Measurements from ENCODE around the gene NPRL2.

NPRL2 gene

DNA sequence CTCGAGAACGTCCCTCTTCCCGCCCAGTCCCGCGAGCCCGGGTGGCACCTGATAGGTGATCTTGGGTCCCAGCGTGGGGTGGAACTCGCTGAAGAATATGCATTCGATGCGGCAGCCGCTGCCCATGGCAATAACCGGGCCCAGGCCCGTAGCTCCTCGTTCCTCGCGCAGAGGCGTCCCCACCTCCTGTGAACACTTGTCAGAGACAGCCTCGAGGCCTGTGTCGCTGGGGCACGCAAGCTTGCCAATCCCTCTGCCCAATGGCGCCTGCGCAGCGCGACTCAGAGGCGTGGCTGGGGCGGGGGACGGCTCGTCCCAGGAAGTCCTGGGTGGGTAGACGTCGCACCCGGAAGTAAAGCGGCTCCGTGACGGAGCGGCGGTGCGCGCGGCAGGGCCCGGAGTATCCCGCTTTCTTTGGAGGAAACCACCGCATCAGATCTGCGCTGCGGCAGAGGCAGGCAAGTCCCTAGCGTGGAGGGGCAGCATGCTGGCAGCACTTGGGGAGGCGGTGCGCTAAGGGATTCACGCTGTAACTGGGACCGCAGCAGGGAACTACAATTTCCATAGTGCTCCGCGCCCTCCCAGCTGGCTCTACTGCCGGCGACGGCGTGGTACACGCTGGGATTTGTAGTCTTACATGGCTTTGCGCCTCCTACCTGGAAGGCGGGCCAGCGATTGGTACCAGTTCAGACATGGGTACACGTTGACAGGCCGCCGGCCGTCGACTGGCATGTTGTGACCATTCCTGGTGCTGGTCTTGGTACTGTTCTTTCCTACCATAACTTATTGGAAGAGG lies at the start of gene NPRL2, which contains the start of gene CYB561D2:
Gene NPRL2 (minus strand): TSS at position 249 of the 796 bp plus-strand sequence. CDS start 123 bp downstream, at position 126.
Gene CYB561D2 (plus strand): TSS at position 336 of the 796 bp plus-strand sequence. CDS start 572 bp downstream, outside the sequence.
- DNase-seq: peak; percentile 89 to 92

DNA sequence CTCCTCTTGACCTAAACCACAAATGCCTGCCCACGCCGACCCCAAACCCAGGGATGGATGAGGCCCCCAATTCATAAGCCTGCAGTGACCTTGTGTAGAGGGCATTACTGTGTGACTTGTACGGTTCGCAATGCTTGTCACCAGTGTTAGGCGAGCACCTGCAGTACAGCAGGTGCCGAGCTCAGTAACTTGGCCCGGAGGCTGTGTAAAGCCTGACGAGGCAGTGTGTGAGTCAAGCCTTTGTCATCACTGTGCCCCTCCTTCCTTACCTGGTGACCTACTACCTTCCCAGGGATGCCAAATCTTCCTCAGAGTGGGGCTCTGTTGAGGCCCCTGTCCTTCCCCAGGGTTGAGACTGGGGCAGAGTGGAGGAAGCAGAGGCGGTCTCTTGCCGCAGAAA lies 45.9 kb upstream of the NPRL2 start:
- peak; percentile 6 to 62 for DNase-seq

DNA sequence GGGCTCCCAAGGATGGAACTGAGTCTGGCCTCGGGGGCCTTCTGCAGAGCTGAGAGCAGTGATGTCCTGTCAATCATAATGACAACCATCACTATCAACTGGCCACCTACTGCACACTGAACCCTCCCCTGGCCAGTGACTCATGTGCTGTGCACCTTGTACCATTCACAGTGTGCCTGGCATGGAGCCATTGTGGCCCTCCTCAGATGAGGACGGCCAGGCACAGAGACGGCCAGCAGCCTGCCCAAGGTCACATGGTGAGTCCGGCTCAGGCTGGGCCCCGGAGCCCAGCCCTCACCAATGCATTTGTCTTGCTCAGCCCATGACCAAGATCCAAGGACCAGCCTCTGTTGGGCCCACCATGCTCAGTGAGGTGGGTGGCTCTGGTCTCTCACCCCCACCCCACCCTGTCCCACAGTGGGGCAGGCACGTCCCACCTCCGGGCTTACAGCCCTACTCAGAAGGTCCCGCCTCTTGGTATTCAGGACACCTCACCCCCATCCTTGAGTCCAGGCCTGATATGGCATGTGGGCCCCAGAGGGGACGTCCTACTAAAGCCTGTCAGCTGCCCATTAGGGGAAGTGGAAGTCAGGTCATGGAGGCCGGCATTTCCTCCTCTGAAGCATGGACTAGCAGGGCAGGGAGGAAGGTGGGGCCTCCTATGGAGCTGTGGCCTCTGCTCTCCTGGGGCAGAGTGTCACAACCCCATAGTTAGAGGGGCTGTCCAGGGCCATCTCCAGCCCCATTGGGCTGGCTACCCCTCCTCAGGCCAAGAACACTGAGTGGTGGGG lies 44.7 kb upstream of the NPRL2 start:
- DNase-seq: no peak

DNA sequence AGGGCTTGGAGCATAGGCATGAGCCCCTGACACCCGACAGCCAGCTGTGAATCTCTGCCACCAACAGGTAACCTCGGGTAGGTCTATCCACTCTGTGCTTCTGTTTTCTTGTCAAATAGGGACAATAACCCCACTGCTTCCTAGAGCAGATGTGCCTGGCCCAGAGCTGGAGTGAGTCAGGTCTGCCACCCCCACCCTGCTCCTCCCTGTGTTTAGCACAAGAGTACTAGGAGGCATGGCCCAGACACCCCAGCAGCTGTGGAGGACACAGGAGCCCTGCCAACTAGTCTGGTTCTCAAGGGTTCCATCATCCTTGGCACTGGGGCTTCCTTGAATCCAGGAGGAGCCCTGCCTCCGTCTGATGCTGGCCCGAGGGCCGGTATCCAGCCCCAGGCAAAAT lies 42.5 kb upstream of the NPRL2 start:
- no peak for DNase-seq

DNA sequence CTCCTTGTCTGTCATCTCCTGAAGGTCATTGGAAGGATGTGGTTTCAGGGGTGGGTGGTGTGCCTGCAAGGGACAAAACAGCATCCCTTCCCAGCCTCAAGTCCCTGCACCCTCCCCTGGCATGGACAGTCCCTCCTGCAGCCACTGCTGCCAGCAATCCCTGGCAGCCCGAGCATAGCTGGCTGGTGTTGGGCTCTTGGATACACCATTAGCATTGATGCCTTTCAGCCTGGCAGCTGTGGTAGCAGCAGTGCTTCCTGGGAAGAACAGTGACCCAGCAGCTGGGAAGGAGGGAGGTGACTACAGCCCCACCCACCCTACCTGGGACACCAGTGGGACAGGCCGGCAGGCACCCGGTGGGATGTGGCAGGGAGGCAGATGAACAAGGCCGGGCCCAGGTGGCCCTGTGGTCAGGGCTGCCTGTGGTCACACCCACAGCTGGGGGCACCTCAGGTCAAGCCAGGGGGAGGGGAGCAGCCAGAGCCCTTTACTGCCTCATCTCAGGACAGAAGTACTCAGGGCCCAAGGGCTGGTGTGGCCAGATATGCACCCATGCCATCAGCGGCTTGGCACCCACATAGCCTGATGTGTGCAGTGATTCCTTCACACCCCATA lies 41.6 kb upstream of the NPRL2 start:
- peak in 1 of 2 experiments; percentile 19 for DNase-seq

DNA sequence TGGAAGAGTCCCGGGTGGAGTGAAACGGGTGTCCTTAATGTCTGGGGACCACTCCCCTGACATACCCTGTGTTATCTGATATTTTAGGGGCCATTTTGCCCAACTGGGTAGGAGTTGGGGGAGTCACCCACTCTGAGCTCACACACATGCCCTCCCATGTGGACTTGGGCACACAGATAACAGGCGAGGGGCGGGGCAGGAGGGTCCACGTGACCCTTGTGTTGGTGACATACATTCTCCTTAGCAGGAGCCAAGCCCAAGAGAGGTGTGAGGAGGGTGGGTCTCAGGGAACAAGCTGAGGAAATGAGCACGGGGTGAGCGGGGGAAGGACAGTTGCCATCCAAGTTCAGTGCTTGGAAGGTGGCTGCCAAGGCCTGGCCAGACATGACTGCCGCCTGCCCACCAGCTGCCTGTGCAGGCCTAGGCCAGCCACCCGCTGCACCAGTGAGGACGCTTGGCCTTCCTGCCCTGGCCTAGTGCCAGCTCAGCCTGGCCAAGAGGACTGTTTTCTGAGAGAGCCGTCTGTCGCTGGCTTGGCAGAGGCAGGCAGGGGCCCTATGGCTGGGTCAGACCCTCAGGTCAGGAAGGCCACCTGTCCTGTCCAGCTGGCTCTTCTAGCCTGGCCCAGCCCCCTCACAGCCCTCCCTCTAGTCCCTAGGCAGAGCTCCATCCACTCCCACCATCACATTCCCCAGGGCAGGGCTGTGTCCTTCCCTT lies 40.1 kb upstream of the NPRL2 start:
- DNase-seq: peak; percentile 85 to 91

DNA sequence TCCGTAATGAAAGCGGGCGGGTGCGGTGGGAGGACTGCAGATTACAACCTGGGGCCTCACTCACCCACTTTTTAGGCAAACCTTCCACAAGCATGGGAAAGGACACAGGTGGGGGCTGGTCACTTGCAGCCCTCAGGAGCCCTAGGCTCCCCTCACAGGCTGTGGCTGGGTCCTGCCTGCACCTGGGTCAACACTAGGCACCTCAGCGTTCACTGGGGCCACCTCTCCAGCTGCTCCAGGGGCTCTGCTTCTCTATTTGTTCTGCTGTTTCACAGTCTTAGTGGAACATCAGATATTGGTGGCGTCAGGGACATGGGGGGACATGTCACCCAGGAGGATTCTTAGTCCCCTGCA lies 38.8 kb upstream of the NPRL2 start:
- no peak for DNase-seq

DNA sequence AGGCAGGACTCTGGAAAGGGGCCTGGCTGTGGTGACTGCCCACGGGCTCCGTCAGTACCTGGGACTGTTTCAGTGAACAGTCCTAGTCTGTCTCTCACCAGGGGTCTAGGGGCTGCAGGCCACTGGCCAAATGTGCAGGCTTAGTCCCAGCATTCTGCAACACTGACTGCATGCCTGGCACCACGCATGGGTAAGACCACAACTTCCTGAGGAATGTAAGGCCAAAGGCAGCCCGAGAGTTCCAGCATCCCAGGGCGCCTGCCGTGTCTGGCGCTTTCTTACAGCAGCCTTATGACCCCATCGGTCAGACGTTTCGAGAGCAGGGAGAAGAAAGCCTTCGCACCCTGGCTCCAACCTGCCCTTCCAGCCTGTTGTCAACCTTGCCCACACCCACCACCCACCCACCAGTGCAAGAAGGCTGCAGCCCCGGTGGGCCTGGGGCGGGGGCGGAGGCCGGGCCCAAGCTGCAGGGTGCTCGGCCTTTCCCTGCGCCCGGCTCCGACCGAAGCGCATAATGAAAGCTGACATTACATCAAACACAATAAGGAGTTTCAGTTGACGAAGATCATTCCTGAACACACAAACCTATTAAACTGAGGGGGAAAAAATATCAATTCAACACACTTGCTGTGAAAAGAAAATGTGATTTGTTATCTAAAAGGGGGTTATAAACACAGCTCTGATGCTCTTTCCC lies 38.3 kb upstream of the NPRL2 start:
- no peak for DNase-seq

DNA sequence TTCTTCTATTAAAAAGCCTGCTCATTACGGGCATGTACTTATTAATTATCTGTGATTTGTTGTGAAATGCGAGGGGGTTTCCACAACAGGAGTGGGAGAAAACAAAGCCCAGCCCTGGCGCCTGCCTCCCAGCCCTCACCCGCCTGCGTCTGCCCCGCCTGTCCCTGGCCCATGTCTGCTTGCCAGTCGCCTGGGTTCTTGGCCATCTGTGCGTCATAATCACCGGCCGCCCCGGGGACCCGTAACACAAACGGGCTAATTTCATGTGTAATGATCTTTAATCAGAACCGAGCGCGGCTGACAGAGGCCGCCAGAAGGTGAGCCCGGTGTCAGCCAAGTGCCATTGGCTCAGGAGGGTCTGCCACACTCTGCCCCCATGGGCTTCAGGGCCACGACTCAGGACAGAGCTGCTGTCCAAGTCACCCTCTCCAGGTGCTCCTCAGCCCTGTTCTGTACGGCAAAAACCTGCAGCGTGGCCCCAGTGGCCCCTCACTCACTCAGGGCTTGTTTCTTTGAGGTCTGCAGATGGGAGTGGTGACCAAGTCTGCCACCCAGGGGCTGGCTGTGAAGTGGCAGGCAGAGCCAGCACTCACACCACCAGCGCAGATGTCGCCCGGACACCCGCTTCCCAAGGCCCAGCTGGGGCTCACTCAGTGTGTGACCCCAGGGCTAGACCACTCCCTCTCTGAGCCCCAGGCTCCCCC lies 37.6 kb upstream of the NPRL2 start:
- peak; percentile 37 to 63 for DNase-seq

DNA sequence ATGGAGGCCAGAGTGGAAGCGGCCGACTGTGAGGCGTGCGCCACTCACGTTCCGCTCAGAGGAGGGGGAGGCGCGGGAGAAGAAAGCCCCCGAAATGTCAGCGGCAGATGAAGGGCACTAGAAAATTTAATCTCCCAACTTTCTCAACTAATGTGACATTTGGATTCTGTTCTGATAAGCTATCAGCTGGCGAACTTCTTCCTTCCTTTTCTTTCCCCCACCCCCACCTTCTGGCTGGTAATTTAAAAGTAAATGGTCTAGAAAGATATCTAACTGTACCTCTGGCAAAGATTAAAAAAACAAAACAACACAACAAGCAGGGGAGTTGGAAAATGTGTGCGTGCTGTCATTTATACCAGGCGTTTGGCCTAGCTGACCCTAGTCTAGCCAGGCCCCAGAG lies 35.2 kb upstream of the NPRL2 start:
- DNase-seq: no peak

DNA sequence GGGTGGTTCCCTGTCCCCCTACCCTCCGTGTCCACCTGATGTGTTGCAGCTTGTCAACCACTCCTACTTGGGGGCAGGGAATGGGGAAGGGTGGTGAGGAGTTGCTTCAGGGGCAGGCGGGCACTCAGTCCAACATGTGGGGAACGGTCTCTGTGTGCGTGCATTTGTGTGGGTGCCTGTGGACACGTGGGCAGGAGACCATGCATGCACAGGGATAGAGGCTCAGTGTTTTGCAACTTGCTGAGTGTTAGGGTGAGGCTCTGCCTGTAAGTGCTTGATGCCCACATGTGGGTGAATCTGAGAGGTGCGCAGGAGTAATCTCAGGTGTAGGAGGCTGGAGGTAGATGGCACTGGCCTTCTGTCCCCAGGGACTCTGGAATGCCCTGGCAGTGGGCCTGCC lies 33.2 kb upstream of the NPRL2 start:
- DNase-seq: no peak

DNA sequence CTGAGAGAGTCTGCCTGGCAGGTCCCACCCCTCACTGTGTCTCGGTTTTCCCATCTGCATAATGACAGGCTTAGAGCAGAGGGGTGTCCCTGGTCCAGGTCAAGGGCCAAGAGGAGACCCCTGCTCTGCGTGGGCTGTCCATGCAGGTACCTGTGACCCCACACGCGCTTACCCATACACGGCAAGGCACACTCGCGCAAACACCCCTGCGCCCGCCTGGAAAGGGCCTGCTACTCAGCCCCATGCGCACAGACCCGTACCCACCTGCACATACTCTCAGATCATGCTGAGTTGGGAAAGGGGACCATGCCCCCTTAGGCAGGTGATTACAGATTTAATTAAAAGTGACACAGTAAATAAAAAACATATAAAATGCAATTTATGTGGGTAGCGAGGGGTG lies 32.1 kb upstream of the NPRL2 start:
- DNase-seq: no peak

DNA sequence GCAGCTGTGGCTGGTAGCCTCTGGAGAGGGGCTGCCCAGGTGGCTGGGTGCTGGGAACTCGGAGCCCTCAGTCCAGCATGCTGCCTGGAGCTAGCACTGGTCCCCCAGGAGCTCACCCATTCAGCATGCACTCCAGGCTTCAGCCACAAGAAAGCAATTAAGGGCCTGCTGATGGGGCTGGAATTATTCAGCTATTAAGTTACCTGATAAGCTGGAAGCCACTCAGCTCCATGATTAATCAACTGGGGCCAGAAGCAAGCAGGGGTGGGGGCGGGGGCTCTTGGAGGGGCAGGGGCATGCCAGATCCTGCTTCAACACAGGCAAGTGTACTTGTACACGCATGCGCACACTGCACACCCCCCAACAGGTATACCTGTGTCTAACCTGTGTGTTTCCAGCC lies 30.8 kb upstream of the NPRL2 start:
- no peak for DNase-seq

DNA sequence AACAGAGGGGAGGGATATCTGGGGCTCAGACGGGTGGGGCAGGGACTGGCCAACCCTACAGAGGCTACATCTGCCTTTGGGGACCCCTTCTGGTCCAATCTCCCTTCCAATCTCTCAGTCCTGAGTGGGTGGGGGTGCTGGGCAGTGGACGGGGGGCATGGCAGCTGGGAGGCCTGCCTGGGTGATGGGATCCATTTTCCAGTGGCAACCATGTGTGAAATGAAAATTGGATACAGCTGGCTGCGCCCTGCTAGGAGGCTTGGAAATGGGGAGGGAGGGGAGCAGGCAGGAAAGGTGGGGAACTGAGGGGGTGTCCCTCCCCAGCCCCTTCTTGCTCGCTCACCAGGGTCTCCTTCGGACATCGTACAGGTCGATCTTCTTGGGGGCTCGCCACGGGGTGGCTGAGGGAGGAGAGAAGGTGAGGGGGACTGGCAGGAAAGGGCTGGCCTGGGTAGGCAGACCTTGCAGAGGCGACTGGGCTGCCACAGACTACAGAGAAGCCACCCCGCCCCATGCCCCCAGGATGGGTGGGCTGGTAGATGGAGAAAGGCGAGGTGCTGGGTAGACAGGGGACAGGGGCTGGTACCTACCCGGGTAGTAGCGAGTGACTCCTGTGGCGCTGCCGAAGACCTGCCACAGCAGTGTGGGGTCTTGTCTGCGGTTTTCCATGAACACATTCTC lies 30.0 kb upstream of the NPRL2 start:
- DNase-seq: no peak

DNA sequence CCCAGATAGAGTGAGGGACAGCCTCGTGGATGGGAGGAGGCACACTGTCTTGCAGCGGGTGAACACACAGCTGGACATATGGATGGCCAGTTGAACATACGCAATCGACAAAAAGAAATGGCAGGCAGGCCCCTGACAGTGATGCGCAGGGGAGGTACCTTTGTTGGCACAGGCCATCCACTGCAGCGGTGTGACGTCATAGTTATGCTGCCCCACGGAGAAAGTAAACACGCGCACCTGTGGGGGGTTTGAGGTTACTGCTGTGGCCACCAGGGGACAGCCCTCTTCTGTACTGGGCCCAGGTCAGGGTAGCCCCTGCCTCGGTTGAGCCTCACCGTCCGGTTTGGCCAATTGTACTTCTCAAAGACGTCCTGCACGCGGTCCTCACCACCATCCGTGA lies 28.2 kb upstream of the NPRL2 start:
- no peak for DNase-seq

DNA sequence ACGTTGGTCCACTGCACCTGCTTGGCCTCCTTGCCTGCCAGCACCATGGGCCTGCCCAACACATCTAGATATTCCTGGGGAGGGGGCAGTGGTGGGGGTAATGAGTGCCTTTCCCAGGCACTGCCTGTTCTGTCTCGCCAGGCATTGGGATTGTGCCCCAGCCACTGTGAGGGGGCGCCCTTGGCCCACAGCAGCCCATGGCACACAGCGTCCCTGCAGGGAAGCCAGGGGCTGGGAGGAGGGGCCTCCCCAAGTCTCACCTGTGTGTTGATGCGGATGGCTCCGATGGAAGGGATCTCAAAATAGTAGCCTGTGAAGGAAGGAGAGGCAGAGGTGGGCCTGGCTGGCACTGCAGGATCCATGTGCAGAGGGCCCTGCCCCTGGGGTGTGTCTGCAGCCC lies 27.4 kb upstream of the NPRL2 start:
- no peak for DNase-seq

DNA sequence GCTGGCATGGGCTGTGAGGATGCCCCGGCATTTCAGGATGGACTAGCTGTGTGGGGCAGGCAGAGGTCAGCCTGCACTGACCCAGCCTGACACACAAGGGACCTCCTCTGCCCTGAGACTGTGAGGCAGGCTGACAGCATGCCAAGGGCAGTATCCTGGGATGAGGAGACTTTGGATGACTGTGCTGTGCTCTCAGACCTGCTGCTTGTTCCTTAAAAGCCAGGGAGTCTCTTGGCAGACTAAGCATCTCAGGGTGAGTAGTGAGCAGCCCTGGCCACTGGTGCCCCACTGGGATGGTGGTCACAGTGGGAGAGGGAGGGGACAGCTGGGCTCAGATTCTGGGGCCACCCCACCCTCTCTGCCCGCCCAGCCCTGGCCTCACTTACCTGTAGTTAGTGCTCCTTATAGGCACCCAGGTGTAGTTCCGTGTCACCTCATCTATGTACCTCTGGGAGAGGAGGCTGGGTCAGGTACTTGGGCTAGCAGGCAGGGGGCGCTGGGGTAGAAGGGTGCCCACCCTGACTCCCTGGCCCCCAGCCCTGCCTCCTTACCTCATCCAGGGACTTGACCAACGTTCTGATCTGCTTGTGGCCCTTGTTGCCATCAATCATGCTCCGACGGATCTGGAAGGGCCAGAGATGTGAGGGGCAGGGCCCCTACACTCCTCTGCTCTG lies 24.8 kb upstream of the NPRL2 start:
- no peak for DNase-seq

DNA sequence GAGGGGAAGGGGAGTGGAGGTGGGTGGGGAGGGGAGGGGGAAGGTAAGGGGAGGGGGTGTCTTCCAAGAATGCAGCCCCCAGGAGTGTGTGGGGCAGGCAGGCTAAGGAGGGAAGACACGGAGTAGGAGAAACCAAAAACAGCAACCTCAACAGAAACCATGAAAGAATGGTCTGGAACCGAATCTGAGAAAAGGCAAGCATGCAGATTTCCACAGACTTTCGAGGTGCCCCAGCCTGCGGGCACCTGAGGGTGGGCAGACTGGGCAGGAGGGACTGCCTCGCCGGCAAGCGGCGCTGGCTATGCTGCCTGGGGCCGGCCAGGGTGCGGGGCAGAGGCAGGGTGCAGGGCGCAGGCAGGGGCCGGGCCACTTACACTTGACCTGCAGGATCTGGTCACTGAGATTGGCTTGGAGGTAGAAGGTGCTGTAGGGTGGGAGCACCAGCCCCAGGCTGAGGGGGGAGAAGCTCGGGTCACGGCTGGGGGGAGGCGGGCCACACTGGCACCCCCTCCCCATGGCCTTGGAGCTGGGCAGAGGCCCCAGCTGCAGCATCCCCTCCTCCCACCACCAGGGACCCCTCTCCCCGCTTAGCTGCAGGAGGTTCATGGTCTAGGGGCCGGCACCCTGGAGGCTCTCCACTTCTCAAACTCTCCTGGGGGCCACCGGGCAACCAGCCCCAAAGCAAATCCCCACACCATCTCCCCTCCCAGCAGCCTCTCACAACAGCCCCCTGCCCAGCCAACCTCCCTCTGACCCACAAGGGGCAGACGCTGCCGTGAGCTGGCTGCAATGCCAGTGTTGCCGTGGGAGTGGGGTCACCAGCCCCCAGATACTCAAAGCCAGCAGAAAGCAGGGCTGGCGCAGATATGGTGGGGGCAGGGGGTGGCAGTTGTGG lies 24.0 kb upstream of the NPRL2 start:
- no peak for DNase-seq
